Psoas muscle (tissue), 8 donors: ENCODE measurements around the gene STARD13. TPM values are rescaled to one million over a fixed set of nuclear protein-coding genes. Genes with fewer than 3 reads are reported as not detected.

Experiments
- ATAC-seq, 4 donors: fragments of 200-7000 bp; cut with Tn5 transposase; one replicate each; pipeline ENCODE4 v1.9.1; 2020; ENCODE audit warnings: moderate library complexity in 3 of 4, mild to moderate bottlenecking in 2 of 4
- DNase-seq, 2 donors: peaks; one replicate each; pipeline ENCODE4 v3.0.0-alpha.2; 2020
- H3K27ac ChIP-seq: fragments of 200-600 bp; one replicate; pipeline ENCODE4 v1.8.0; 2022
- H3K27me3 ChIP-seq, 3 donors: fragments of 200-600 bp in 1 of 3; one replicate each; pipeline versions ENCODE4 v1.6.1 to v1.8.0; 2013 to 2022; ENCODE audit warnings: low read length in 2 of 3, mild to moderate bottlenecking in 2 of 3, moderate library complexity in 1 of 3; ENCODE audit not compliant: insufficient read depth in 3 of 3
- H3K36me3 ChIP-seq, 2 donors: fragments of 200-600 bp in 1 of 2; one replicate each; pipeline versions ENCODE4 v1.6.1 to v1.8.0; 2013 to 2022; ENCODE audit warnings: low read depth in 1 of 2, mild to moderate bottlenecking in 1 of 2, moderate library complexity in 1 of 2; ENCODE audit not compliant: insufficient read depth in 1 of 2
- H3K4me1 ChIP-seq: fragments of 200-600 bp; one replicate; pipeline ENCODE4 v1.8.0; 2022
- H3K4me3 ChIP-seq: fragments of 200-600 bp; one replicate; pipeline ENCODE4 v1.8.0; 2022; ENCODE audit warnings: mild to moderate bottlenecking
- H3K9me3 ChIP-seq: fragments of 200-600 bp; one replicate; pipeline ENCODE4 v1.8.0; 2022
- CTCF ChIP-seq: fragments of 200-600 bp; IDR thresholded peaks from one replicate; pipeline ENCODE4 v1.8.0; 2022; ENCODE audit warnings: antibody characterized with exemption
- WGBS, 3 donors: extraction: QIAGEN DNeasy Blood & Tissue Kit; methylation state at CpG; one replicate each; pipeline versions ENCODE4 v1.1.6 to v1.1.7; 2013; 5-methylcytosine and 5-hydroxymethylcytosine counted together
- intact Hi-C, 2 donors: fragments of 100-400 bp; cut with DNase I; formaldehyde crosslinking; loops; one replicate each; pipeline versions ENCODE4 v1.11.0 to v1.14.2; 2022
- polyA plus RNA-seq, 3 donors: library from polyadenylated mRNA; stranded (reverse); fragments of 200-250 nt; gene quantifications; one replicate each; pipeline ENCODE4 v1.2.3, GENCODE V29; 2013
- total RNA-seq, 4 donors: library from RNA; stranded (reverse); fragmentation: NEBNext Ultra II Directional in 2 of 4; extraction: Animal tissue kit (Norgen Biotek cat#: 25700) in 2 of 4; gene quantifications; one replicate each; pipeline versions ENCODE4 v1.2.1 to v1.2.4, GENCODE V29; 2021 to 2023
- donor health status: healthy with polysubstance abuse.
- donor health status: DM: no; HTN: no; CAD: no; lungs with moderate emphysema.
- donor health status: Bipolar disorder and iron deficiency.
- donor health status: healthy.
- donor health status: DM: yes; HTN: yes; CAD: no.
- donor health status: DM: no; HTN: no; CAD: no.
- donor health status: DM: no; HTN: no; CAD: no.
- donor health status: DM: yes; HTN: yes; CAD: no.

Gene STARD13
- total and polyA plus RNA-seq, 7 donors: 2.3 to 9.2 (median 5.6) TPM

DNA sequence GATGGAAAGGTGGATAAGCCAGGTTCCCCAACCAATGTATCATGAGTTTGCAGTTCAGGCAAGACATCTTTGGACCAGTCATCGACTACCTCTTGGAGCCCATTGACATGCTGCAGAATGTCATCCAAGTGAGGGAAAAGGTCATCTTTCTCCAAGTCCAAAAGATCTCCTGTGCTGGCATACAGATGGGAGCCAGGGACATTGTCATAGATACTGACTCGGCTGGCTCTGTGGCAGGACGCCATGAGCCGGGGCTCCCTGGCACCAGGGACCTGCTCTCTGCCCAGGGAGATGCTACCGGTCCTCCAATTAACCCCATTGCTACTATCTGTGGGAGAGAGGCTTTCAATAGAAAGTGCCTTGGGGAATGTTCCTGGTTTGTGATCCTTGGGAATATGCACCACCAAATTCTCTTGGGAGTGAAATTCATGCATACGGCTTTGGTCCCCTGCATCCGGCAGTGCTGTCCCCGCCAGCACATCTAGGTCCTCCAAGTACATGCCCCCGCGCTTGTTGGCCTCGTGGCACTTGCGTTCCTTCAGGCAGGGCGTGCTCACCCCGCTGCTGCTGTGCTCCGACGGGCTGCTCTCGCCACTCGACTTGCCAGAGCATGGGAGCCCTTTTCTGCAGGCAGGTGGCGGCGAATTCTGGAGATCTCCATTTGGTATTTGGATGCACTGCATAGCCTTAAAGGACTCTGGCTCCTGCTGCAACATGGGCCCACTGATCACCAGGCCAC lies 156.3 kb downstream of the STARD13 start:
- 75 to 83% (median 77%) methylated on average over 20 of the region's 20 CpGs for WGBS, 3 donors
- no peak for TF ChIP-seq CTCF
- H3K9me3 ChIP-seq: no peaks in the 10 kb centered on the region
- intact Hi-C loops: loop anchor here (5.0 to 10.0 kb wide), 3 partner anchors 156 to 416 kb away; partner anchors contain the start of gene STARD13 (in 1 of the 2)
- DNase-seq (no peak), ATAC-seq (no peak)
- peaks cover 35% of the 10 kb centered on the region for H3K4me1 ChIP-seq
- H3K27me3 ChIP-seq: no peaks in the 10 kb centered on the region
- H3K4me3 ChIP-seq: no peak overlapping the region
- peaks cover 0 to 8% of the 10 kb centered on the region in 2 donors for H3K36me3 ChIP-seq
- no peak overlapping the region for H3K27ac ChIP-seq

DNA sequence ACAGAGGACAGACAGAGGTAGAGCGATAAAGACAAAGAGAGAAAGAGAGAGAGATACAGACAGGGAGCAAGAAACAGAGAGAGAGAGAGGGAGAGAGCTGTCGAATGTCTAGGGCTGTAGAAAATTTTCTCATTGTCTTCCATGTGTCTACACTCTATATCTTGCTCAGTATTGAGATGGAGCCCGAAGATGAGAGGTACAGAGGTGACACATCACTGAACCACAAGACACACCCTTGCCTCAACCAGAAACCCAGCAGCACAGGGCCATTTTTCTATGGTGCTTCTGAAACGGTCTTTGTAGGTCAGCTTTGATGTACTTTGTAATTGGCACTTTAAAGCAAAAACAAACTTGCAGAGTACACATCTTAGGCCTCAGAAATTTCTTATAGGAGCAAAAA lies 157.4 kb downstream of the STARD13 start:
- ATAC-seq: no peak
- H3K36me3 ChIP-seq: peaks cover 0 to 13% of the 10 kb centered on the region in 2 donors
- H3K27me3 ChIP-seq: no peaks in the 10 kb centered on the region
- H3K9me3 ChIP-seq: no peaks in the 10 kb centered on the region
- intact Hi-C loops: loop anchor here (5.0 to 10.0 kb wide), 3 partner anchors 157 to 417 kb away; partner anchors contain the start of gene STARD13 (in 1 of the 2)
- TF ChIP-seq CTCF: no peak
- 84 to 93% (median 87%) methylated on average over 4 of the region's 4 CpGs for WGBS, 3 donors
- H3K4me1 ChIP-seq: peaks cover 33% of the 10 kb centered on the region
- H3K27ac ChIP-seq: peak overlapping the region; percentile 83
- DNase-seq: no peak
- no peak overlapping the region for H3K4me3 ChIP-seq

DNA sequence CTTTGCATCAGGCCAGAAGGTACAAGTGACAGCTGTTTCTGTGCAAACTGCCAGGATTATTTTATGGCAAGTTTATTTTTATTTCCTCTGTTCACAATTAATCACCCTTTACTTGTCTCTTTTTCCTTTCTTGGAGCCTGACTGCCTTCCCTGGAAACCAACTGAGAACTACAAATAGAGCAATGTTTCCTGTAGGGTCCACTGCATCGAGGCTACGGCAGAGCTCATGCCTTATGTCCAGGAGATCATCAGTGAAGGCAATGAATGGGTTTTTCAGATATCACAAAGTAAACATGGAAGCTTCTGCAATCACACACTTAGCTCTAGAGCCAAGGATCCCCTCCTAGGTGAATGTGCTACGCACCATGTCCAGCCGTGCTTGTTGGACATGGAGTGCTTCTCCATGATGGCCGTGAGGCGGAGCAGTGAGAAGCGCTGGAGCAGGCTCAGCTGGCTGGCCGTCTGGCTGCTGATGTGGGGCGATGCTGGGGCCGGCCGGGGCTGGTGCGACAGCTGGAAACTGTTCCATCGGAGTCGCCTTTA lies 158.5 kb downstream of the STARD13 start:
- DNase-seq: peak; percentile 43 to 76
- H3K4me3 ChIP-seq: peak overlapping the region; percentile 31
- intact Hi-C loops: loop anchor here (5.0 to 10.0 kb wide), 3 partner anchors 158 to 418 kb away; partner anchors contain the start of gene STARD13 (in 1 of the 2)
- peaks cover 33% of the 10 kb centered on the region for H3K4me1 ChIP-seq
- WGBS, 3 donors: 23 to 30% (median 30%) methylated on average over 14 of the region's 14 CpGs
- peak overlapping the region; percentile 83 for H3K27ac ChIP-seq
- no peaks in the 10 kb centered on the region for H3K9me3 ChIP-seq
- H3K27me3 ChIP-seq: no peaks in the 10 kb centered on the region
- peak; percentile 31 for TF ChIP-seq CTCF
- ATAC-seq: peak; percentile 66 to 84 (median 76)
- peaks cover 0 to 21% of the 10 kb centered on the region in 2 donors for H3K36me3 ChIP-seq

GRCh38 chr13:33125821-33126570 lies 159.6 kb downstream of the STARD13 start:
- H3K4me3 ChIP-seq: peak overlapping the region; percentile 31
- peaks cover 33% of the 10 kb centered on the region for H3K4me1 ChIP-seq
- WGBS, 3 donors: 20 to 32% (median 21%) methylated on average over 10 of the region's 10 CpGs
- intact Hi-C loops: loop anchor here (5.0 to 10.0 kb wide), 3 partner anchors 159 to 419 kb away; partner anchors contain the start of gene STARD13 (in 1 of the 2)
- peak; percentile 91 to 96 (median 94) for ATAC-seq
- H3K27me3 ChIP-seq: no peaks in the 10 kb centered on the region
- no peak for TF ChIP-seq CTCF
- peak; percentile 60 to 80 for DNase-seq
- no peaks in the 10 kb centered on the region for H3K9me3 ChIP-seq
- H3K36me3 ChIP-seq: peaks cover 0 to 24% of the 10 kb centered on the region in 2 donors
- peak overlapping the region; percentile 83 for H3K27ac ChIP-seq
